BLaER1 (cell line): ENCODE measurements around the gene RFC5.
"Not testable (repeated sequence)": the region's sequence is repeated elsewhere in the genome, so short reads cannot be mapped to it uniquely, and the experiment has no call there.

Source experiments
- H3K27ac ChIP-seq: shearing (Covaris generic); formaldehyde crosslinking; 2 replicates; pipeline ENCODE4 v1.8.1; 2022
- H3K27me3 ChIP-seq: shearing (Covaris generic); formaldehyde crosslinking; 2 replicates; pipeline ENCODE4 v1.8.1; 2022
- H3K36me3 ChIP-seq: shearing (Covaris generic); formaldehyde crosslinking; 2 replicates; pipeline ENCODE4 v1.8.1; 2022
- H3K4me1 ChIP-seq: shearing (Covaris generic); formaldehyde crosslinking; 2 replicates; pipeline ENCODE4 v1.8.1; 2022
- H3K4me2 ChIP-seq: shearing (Covaris generic); formaldehyde crosslinking; 2 replicates; pipeline ENCODE4 v1.8.1; 2022
- H3K4me3 ChIP-seq: shearing (Covaris generic); formaldehyde crosslinking; 2 replicates; pipeline ENCODE4 v1.8.1; 2022
- H3K9ac ChIP-seq: shearing (Covaris generic); formaldehyde crosslinking; 2 replicates; pipeline ENCODE4 v1.8.1; 2022
- H3K9me3 ChIP-seq: shearing (Covaris generic); formaldehyde crosslinking; 2 replicates; pipeline ENCODE4 v1.8.1; 2022
- H4K20me1 ChIP-seq: shearing (Covaris generic); formaldehyde crosslinking; 2 replicates; pipeline ENCODE4 v1.8.1; 2022
- Cebpa-rat ChIP-seq: shearing (Covaris generic); IDR thresholded peaks from 2 replicates; pipeline ENCODE4 v1.8.1; 2022

RFC5 gene

DNA sequence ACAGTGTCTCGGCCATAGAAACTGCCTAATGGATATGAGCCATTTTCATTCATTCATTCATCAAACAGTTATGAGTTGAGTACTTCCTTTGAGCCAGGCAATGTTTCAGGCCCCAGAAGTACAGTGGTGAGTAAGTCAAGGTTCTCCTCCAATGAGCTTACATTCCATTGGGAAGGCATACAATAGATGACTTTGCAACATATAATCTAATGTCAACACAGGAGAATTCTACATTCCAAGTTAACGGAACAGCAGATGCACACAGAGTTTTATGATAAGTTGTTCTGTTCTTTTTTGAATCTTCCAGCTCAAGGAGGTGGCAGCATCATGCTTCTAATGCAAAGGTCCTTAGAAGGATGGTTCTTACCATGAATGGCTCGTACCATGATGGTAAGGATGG is 3.2 kb upstream of the RFC5 start:
- Histone ChIP-seq H3K4me1 (peaks cover 18% of the 10 kb centered on the region), H3K36me3 (no peaks in the 10 kb centered on the region; the same call in 1 of the 2 replicates), H3K9me3 (0 out of 2 replicates have a peak, but pooled peaks cover 8% of the 10 kb centered on the region), H4K20me1 (no peaks in the 10 kb centered on the region), H3K27ac (no peak overlapping the region), H3K4me3 (no peak overlapping the region), H3K4me2 (no peak overlapping the region), H3K27me3 (no peaks in the 10 kb centered on the region), H3K9ac (no peak overlapping the region)
- no peak for TF ChIP-seq Cebpa-rat

- Histone ChIP-seq H3K27ac (no peak overlapping the region), H3K36me3 (peaks cover 19% of the 10 kb centered on the region), H3K4me3 (no peak overlapping the region), H4K20me1 (no peaks in the 10 kb centered on the region), H3K9me3 (0 out of 2 replicates have a peak, but pooled peaks cover 8% of the 10 kb centered on the region), H3K4me1 (peaks cover 37% of the 10 kb centered on the region), H3K9ac (no peak overlapping the region), H3K27me3 (no peaks in the 10 kb centered on the region), H3K4me2 (no peak overlapping the region)
- no peak for TF ChIP-seq Cebpa-rat
Measured at GRCh38 chr12:118015306-118015705, 1.2 kb upstream of the RFC5 start.

GRCh38 chr12:118015944-118016343 is 559 bp upstream of the RFC5 start:
- peak overlapping the region; percentile 94 for H3K4me3 ChIP-seq
- no peak overlapping the region for H3K27ac ChIP-seq
- H4K20me1 ChIP-seq: no peaks in the 10 kb centered on the region
- TF ChIP-seq Cebpa-rat: no peak
- H3K4me1 ChIP-seq: peaks cover 37% of the 10 kb centered on the region
- H3K9me3 ChIP-seq: 0 out of 2 replicates have a peak, but pooled peaks cover 8% of the 10 kb centered on the region
- H3K36me3 ChIP-seq: peaks cover 26% of the 10 kb centered on the region
- peak overlapping the region; percentile 94; the same call in 1 of the 2 replicates for H3K9ac ChIP-seq
- H3K27me3 ChIP-seq: no peaks in the 10 kb centered on the region
- H3K4me2 ChIP-seq: peak overlapping the region; percentile 93

GRCh38 chr12:118017926-118018325 is 1.4 kb downstream of the RFC5 start:
- peak overlapping the region; percentile 94 for H3K9ac ChIP-seq
- no peaks in the 10 kb centered on the region for H3K9me3 ChIP-seq
- TF ChIP-seq Cebpa-rat: no peak
- H3K27me3 ChIP-seq: no peaks in the 10 kb centered on the region
- peak overlapping the region; percentile 94 for H3K4me3 ChIP-seq
- H4K20me1 ChIP-seq: no peaks in the 10 kb centered on the region
- peak overlapping the region; percentile 93 for H3K4me2 ChIP-seq
- peaks cover 45% of the 10 kb centered on the region for H3K36me3 ChIP-seq
- peaks cover 37% of the 10 kb centered on the region for H3K4me1 ChIP-seq
- no peak overlapping the region for H3K27ac ChIP-seq

- TF ChIP-seq Cebpa-rat: no peak
- no peak overlapping the region for H3K9ac ChIP-seq
- peaks cover 64% of the 10 kb centered on the region for H3K36me3 ChIP-seq
Measured at GRCh38 chr12:118020036-118020435, 3.5 kb downstream of the RFC5 start.

GRCh38 chr12:118022097-118022727 is 5.7 kb downstream of the RFC5 start:
- Histone ChIP-seq H3K36me3 (peaks cover 86% of the 10 kb centered on the region), H3K4me1 (peaks cover 30% of the 10 kb centered on the region)
- not testable (repeated sequence) for H3K4me2 ChIP-seq, H3K4me3 ChIP-seq, H3K27ac ChIP-seq, H3K9ac ChIP-seq, H4K20me1 ChIP-seq, H3K9me3 ChIP-seq, H3K27me3 ChIP-seq

More at GRCh38 chr12:118020036-118020435, 3.5 kb downstream of the RFC5 start:
- no peaks in the 10 kb centered on the region for H4K20me1 ChIP-seq
- no peaks in the 10 kb centered on the region for H3K27me3 ChIP-seq
- H3K4me2 ChIP-seq: no peak overlapping the region
- peaks cover 37% of the 10 kb centered on the region for H3K4me1 ChIP-seq
- no peaks in the 10 kb centered on the region for H3K9me3 ChIP-seq
- no peak overlapping the region for H3K27ac ChIP-seq
- no peak overlapping the region for H3K4me3 ChIP-seq

DNA sequence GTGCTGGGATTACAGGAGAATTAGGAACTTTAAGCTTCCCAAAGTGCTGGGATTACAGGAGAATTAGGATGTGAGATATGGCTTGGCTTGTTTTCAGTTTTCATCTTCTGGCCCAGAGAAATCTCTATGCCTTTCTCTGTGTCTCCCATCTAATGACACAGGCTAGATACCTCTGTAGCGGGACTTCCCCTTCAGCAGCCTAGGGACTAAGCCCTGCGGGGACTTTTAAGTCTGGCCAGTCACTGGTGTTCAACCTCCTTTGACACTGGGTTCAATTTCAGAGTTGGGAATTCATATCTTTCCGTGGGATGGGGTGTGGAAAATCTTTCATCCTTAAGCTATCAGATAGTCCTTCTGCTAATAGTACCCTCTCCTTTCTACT is 6.2 kb downstream of the RFC5 start:
- H3K9ac ChIP-seq: no peak overlapping the region
- peaks cover 91% of the 10 kb centered on the region for H3K36me3 ChIP-seq
- H3K4me3 ChIP-seq: no peak overlapping the region
- H4K20me1 ChIP-seq: no peaks in the 10 kb centered on the region
- no peaks in the 10 kb centered on the region for H3K27me3 ChIP-seq
- no peak overlapping the region for H3K27ac ChIP-seq
- no peaks in the 10 kb centered on the region for H3K9me3 ChIP-seq
- peaks cover 25% of the 10 kb centered on the region for H3K4me1 ChIP-seq
- no peak for TF ChIP-seq Cebpa-rat
- H3K4me2 ChIP-seq: no peak overlapping the region

DNA sequence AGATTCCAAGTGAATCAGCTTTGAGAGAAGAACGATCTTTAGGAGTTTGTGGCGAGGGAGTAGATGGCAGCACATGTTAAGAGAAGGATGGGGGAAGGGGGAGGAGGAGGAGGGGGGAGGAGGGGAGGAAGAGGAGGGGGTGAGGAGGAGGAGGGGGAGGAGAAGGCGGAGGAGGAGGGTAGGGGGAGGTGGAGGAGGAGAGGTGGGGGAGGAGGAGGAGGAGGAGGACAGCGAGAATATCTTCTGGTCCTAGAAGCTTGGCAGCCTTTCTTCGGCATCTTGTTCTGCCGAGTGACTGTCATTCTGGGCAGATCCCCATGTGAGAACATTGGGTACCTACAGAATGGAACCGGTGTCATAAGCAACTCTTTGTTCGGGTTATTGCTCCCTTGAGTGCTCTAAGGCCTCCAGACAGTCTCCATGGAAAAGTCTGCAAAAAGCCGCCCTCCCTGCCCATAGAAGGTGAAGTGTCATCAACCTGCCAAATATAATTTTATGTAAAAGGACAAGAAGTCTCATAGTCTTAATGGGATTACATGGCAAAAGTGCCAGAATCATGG is 6.9 kb downstream of the RFC5 start:
- Histone ChIP-seq H3K9ac (no peak overlapping the region), H3K36me3 (peaks cover 98% of the 10 kb centered on the region), H3K27me3 (no peaks in the 10 kb centered on the region), H3K27ac (no peak overlapping the region), H3K4me3 (no peak overlapping the region), H3K4me2 (no peak overlapping the region), H3K9me3 (no peaks in the 10 kb centered on the region), H4K20me1 (no peaks in the 10 kb centered on the region), H3K4me1 (peaks cover 18% of the 10 kb centered on the region)
- TF ChIP-seq Cebpa-rat: no peak

GRCh38 chr12:118025168-118025567 is 8.7 kb downstream of the RFC5 start:
- no peaks in the 10 kb centered on the region for H3K27me3 ChIP-seq
- H3K4me3 ChIP-seq: no peak overlapping the region
- H3K9ac ChIP-seq: no peak overlapping the region
- peaks cover 98% of the 10 kb centered on the region for H3K36me3 ChIP-seq
- no peak overlapping the region for H3K27ac ChIP-seq
- H4K20me1 ChIP-seq: no peaks in the 10 kb centered on the region
- H3K4me1 ChIP-seq: 0 out of 2 replicates have a peak, but pooled peaks cover under 1% of the 10 kb centered on the region
- H3K9me3 ChIP-seq: no peaks in the 10 kb centered on the region
- no peak overlapping the region for H3K4me2 ChIP-seq
- TF ChIP-seq Cebpa-rat: no peak

- TF ChIP-seq Cebpa-rat: no peak
- peaks cover 100% of the 10 kb centered on the region for H3K36me3 ChIP-seq
- no peaks in the 10 kb centered on the region; the same call in 1 of the 2 replicates for H4K20me1 ChIP-seq
- H3K4me1 ChIP-seq: no peaks in the 10 kb centered on the region
- no peaks in the 10 kb centered on the region for H3K27me3 ChIP-seq
- no peak overlapping the region for H3K4me2 ChIP-seq
- no peaks in the 10 kb centered on the region for H3K9me3 ChIP-seq
- H3K4me3 ChIP-seq: no peak overlapping the region
- no peak overlapping the region for H3K27ac ChIP-seq
- no peak overlapping the region for H3K9ac ChIP-seq
Measured at GRCh38 chr12:118029166-118029565, 12.7 kb downstream of the RFC5 start.
